HG02870 (cell line): ENCODE data around the gene SORCS3.
A peak's percentile ranks its signal among the peaks of the same experiment; 100 is the strongest.

ENCODE experiments used
- ATAC-seq: cut with Tn5 transposase; IDR thresholded peaks from one replicate; pipeline ENCODE4 v1.9.1; 2021; ENCODE audit warnings: mild to moderate bottlenecking, moderate library complexity; ENCODE audit not compliant: unreplicated experiment

Gene SORCS3

DNA sequence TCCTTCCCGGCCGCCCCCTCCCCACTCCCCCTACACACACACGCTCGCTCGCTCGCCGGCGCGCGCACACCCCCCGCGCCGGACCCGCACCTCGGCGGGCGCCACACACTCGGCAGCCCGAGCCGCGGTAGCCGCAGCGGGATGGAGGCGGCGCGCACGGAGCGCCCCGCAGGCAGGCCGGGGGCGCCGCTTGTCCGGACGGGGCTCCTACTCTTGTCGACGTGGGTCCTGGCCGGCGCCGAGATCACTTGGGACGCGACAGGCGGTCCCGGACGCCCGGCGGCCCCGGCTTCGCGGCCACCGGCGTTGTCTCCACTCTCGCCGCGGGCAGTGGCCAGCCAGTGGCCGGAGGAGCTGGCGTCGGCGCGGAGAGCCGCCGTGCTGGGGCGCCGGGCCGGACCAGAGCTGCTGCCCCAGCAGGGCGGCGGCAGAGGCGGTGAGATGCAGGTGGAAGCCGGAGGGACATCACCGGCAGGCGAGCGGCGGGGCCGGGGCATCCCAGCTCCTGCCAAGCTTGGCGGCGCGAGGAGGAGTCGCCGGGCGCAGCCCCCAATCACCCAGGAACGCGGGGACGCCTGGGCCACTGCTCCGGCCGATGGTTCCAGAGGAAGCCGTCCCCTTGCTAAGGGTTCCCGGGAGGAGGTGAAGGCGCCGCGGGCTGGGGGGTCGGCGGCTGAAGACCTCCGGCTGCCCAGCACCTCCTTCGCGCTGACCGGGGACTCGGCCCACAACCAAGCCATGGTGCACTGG, at the start of gene SORCS3:
TSS of gene SORCS3 (plus strand) at position 104 of the 750 bp plus-strand sequence.
- ATAC-seq = no peak

DNA sequence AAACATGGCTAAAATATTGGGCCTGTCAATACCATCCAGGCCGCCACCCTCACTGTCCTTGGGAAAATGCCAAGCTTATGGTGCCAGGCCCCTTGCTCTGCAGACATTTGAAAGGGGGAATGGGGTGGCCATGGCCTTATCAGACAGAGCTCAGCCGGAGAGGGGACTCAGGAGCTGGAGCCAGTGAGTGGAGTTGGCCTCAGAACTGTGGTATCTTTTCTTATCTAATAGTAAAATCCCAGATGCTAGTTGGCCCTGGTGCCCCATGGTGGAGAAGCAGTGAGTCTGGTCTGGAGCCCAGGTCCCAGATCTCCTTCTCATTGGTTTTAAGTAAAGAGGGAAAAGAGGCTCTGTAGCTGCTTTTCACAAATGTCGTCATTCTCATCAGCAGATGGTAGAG, 49.6 kb upstream of the SORCS3 start:
- ATAC-seq = no peak

DNA sequence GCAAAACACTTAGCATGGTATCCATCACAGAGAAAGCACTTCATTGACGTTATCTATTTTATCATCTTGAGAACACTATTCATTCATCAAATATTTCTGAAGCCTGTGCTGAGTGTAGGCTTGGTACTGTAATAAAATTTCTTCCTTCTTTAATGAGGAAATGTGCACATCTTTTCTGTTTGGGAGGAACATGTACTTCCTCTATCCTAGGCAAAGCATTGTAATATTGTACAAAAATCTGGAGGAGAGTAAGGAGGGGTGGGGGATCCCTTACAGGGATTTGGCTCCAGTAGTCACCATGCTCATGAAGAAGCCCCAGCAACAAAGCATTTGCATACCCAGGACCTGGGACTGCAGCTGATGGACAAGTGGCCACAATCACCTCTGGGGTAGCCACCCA, 39.9 kb upstream of the SORCS3 start:
- no peak for ATAC-seq

DNA sequence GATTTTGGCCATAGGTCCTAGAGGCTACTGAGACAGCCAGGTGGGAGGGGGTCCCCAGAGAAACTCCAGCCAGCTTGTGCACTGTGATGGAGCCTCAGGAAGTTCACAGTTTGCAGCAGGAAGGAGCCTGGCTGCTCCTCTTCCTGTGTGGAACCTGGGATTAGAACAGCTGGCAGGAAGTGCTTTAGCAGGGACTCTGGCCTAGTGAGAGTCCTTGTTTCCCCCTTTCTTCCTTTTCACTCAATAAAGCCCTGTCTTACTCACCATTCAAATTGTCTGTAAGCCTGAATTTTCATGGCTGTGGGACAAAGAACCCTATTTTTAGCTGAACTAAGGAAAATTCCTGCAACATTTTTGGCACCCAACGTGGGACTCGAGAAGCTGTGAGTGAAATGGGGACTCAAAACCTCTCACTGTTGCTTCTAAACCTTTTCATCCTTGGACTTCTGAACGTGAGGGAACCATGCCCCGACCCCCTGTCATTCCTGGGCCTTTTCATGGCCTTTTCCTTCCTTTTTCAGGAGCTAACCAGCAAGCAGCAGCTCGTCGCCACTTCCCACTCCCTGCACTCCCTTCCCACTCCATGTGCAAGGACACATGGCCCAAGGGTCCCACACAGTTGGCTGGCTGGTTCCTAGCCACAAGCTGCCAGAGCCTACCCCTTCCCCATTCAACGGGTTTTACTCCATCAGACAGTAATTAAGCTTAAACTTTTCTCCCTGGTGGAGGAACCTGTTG, 32.8 kb upstream of the SORCS3 start:
- ATAC-seq = no peak

DNA sequence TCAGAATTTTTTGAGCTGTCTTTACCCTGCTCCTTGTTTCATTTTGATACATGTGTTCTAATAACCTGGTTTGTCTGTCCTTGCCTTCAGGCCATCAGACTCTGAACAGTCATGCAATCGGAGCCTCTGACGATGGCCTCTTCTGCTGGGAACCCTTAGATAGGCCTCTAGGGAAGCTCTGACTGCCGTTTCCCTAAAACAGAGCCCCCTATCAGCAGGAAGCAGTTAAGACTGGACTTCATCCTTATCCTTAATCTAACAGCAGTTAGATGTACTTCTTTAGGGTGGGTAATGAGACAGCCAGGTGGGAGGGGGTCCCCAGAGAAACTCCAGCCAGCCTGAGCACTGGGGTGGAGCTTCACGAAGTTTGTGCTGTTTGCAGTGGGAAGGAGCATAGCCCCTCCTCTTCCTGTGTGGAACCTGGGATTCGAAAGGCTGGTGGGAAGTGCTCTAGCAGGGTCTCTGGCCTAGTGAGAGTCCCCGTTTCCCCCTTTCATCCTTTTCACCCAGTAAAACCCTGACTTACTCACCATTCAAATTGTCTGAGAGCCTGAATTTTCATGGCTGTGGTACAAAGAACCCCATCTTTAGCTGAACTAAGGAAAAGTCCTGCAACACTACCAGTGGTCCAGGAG, 28.4 kb upstream of the SORCS3 start:
- ATAC-seq = no peak

DNA sequence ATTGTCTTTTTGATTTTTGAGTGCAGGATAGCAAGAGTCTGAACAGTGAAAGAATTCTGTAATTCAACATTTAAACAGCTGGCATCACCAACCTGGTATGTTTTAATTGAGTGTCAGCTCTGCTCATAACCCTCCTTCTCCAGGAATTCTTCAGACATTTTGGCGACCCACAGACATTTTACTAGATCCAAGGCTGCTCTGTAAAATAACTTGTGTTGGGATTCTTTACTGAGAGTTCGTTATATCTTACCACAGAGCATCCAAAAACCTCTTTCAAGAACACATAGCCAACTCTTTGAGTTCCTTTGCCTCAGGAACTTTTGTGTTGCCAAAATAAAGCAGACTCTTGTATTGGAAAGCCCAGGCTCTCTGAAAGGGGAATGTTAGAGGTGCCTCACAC, 27.7 kb upstream of the SORCS3 start:
- no peak for ATAC-seq

DNA sequence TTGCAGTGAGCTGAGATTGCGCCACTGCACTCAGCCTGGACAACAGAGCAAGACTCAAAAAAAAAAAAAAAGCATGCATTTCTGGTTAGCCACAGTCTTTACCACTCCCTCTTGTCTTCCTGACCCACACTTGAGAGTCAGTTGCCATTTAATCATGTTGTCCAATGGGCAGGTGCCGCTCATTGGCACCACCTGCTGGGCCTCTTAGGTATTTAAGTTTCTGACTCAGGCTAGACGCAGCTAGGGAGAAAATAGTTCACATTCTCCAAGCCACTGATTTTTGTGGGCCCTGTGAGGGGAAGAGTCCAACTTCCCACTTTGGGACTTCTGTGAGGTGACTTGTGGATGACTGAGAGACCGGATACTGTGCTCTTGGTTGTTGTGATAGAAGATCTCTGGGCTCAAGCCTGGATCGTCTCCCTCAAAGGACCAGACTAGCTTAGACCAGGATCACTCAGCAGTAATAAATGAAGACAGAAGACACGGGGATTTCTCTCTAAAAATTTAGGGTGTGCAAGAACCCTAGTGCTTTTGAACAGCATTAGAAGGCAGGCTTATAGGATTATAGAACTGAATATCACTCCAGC, 26.8 kb upstream of the SORCS3 start:
- ATAC-seq = peak; percentile 62

DNA sequence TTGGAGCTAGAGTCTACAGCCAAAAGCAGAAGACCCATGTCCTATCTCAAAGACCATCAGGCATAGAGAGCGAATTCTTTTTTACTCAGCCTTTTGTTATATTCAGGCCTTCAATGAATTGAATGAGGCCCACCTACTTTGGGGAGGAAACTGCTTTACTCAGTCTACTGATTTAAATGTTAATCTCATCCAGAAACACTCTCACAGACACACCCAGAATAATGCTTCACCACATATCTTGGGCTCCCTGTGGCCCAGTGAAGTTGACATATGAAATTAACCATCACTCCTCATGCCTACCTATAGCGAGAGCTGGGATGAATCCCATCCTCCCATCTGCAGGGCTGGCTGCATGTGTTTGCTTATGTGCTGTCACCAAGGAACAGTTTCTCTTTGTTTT, 26.0 kb upstream of the SORCS3 start:
- ATAC-seq = no peak

DNA sequence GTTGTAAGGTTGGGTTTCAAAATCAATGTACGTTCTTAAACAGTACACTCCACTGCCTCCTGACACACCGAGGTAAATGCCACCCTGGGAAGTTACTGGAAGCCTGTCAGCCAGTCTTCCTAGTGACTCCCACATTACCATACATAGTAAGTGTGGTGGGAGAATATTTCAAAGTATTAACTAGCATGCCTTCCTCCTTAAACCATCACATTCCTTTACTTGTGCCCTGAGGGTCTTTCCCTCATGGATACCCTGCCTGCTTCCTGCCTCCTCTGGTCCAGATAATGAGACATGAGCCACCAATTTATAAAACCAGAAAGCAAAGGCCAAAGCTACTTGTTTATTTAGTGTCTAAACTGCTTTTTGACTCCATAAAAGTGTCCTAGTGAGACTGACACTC, 23.3 kb upstream of the SORCS3 start:
- no peak for ATAC-seq

DNA sequence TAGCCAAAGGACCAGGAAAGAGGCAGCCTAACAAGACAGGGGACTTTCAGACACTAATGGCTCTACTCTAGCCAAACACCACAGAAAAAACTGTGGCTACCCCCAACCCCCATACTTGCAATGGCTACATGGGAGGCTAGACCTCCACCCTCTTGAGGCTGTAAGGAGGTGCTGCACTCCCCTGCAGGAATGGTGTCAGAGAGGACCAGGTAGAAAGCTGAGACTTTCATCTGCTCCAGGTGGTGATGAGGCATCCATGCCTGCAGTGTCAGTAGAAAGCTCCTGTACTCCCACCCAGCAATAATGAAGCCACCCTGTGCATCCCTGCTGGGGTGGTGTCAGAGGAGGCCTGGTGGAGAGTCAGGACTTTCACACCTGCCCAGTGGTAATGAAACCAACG, 18.9 kb upstream of the SORCS3 start:
- ATAC-seq = no peak

DNA sequence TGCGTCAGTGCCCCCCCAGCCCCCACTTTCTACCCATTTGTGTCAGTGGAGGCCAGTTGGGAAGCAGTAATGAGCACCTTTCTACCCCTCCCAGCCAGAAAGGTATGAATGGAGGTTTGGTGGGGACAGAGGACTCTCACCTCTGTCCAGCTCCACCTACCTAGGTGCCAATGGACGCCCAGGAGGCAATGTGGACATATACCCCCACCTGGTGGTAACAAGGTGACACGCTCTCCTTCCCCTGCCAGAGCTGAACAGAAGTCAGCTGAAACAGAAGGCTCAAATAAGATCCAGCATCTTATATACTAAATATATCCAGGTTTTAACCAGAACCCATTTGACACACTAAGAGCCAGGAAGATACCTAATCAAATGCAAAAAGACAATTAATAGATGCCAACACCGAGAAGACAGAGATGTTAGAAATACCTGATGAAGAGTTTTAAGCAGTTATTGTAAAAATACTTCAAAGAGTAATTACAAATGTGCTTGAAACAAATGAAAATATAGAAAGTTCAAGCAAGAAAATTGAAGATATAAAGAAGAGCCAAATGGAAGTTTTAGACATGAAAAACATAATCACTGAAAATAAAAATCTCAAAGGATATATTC, 18.4 kb upstream of the SORCS3 start:
- ATAC-seq = no peak

DNA sequence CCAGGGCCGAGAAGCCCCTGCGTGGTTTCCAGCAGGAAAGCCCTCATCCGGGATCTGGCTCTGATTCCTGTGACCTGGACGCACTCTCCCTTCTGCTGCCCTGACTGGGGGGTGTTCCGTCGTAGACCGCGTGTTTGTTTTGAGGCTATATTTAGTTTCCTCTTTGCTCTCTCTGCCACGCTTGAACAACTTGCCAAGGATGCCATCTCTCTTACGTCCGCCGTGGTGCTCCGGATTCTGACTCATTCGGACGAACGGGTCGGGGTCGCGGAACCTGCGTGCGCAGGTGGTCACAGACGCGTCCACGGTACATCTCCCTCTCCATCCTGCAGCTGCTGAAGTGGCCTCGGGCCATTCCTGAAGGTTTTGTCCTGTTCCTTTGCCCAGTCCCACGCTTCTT, 10.4 kb upstream of the SORCS3 start:
- no peak for ATAC-seq

DNA sequence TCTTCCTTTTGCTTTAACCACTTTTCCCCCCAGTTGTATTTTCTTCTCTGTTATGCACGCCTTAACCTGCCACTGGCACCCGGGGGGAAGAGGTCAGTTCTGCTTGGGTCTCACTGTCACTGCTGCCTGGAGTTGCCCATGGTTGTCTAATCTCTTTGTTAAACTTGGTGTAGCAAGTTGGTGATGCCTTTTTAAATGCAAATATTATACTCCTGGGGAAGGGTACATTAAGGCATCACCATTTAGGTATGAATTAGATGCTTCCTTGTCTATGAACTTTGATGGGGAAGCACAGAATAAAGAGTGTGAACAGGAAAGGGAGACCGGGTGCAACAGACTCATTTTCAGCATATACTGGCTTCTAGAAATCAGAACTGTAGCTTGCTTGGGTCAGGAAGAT, 9.1 kb upstream of the SORCS3 start:
- no peak for ATAC-seq

DNA sequence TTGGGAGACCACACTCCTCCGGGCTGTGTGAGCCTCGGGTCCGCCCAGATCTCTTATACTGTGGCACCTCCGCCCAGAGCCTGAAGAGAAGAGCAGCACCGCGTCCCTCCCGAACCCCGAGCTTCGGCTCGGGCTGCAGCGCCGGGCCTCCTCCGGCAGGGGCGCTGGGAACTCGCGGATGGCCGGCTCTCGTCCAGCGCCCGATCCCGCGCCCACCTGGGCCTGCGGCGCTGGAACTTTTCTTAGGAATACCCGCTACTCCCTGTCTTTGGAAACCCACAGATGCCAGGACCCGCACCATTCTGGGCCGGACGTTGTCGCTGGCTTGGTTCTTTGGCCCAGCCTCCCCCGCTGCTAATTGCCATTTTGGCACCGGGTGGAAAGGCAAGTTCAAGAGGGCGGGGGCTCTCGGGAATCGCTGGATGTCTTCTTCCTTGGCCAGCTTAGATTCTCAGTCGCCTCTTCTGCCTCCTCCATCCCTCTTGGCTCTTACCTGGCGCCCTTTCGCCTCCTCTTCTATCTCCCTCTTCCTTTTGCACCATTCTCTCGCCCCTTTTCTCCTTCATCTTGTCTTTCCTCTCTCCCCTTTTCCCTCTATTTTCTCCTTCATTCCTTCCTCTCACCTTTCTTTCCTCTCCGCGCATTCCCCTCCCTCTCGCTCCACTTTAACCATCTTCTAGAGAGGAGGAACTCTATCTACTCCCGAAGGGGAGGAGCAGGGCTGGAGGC, 2.1 kb upstream of the SORCS3 start:
- ATAC-seq = no peak

DNA sequence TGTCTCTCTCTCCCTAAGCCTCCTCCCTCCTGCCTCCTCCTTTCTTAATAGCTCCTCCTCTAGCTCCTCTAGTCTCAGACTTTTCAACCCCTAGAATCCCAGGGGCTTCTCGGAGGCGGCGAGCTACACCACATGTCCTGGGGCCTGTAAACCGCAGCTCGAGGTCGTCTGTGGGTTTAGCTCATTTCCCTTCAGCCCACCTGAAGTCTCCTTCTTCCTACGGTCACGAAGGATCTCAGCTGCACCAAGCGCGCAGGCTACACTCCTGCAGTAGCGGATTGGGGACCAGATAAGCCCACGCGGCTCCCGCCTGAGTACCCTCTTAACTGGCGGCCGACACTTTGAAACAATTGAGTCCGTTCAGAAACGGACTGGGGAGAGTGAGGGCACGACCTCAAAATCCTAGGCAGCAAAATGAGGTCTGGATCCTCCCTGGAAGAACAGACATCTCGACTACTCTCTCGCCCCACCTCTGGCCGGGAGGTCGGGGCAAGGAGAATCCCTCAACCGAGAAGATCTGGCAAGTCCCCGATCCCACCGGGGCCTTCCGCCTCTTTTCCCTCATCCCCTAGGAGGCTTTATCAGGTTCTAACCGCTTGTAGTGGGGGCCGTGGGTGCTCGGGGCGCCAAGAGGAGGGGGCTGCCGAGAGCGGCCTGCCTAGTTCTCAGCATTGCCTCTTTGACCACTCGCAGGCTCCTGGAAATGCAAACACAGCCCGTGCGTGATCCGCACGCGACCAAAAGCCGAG, 1.3 kb upstream of the SORCS3 start:
- no peak for ATAC-seq

DNA sequence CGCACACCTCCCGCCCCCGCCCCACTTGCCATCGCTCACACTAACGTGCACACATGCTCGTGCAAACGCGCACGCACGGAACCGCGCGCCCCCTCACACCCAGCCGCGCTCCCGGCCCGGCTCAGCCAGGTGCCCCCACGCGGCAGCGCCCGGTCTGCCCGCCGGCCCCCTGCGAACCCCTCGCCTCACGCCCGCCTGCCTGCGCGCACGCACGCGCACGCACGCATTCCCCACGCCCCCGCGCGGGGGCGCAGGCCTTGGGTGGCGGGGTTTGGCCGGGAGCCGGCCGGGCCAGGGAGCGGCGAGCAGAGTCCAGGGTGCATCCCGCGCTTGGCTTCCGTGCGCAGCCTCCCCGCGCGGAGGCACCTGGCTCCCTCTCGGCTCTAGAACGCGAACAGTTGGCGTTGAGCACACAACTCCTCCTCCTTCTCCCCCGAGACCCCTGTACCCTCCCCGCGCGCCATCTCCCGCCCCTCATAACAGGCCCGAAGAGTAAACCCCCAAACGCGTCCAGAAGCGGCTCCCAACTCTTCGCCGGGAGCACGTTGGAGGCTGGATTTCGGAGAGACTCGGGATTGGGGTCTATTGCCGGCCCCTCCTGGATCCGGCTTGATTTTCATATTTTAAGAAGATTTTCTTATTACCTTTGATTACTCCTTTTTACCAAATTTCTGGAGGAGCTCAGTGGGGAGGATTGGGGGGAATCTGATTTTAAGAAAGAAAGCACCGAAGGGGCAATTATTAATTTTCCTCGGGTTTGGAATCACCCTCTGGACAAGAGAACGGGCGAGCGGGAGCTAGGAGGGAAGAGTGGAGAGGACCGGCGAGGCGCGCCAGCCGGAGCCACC, 527 bp upstream of the SORCS3 start:
- ATAC-seq = no peak

DNA sequence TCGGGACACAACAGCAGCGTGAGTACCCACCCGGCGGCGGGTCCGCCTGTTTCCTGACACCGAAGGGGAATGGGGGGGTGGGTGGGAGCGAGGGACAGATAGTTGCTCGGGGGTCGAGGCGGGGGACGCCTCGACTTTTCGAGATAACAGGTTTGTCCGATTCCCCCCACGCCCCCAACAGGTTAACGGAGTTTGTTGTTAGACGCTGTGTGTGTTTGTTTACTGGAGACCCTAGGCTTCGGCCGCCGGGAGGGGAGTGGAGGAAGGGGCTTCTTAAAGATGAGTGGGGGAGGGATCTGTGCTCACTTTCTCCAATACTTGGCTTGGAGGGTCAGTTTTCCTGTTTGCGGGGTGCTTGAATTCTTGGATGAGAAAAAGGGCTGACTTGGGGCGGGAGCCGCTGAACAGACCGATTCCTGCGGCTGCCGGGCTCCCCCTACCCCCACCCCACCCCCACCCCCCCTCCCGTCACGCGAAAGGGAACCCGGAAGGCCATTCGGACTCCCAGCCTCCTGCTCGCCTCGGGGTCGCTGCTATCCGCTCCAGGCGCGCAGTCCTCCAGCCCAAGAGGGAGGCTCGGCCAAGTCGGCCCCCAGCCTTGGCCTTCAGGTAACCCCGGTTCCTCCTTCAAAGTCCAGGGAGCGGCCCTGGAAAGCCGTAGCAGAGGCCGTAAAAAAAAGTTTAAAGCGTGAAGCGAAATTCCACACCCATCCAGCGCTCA, 1.0 kb downstream of the SORCS3 start:
- no peak for ATAC-seq

DNA sequence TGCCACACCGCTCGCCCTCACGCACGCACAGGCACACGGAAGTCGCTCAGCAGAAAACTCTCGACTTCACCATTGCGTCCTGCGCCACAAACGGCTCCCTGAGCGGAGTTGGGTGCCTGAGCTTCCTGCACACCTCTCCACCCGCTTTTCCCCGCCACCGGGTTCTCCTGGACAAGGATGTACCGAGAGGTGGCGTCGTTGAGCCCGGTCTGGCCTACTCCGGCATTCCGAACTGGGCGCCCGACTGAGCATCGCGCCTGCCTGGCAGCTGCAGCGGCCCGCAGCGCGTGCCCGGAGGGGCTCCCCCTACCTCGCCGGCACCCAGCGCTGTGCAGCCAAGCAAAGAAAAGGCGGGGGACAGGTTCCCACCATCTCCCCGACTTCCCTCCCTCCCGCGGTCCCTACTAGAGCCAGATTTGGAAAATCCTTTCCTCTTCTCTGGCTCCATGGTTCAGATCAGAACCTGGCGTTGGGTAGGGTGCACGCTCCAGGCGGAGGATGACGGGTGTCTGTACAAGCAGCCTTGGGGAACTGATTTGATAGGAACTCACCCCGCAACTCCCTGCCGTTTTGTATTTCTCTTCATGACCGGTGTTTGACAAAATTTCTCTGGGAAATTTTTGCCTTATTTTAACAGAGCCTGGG, 1.7 kb downstream of the SORCS3 start:
- no peak for ATAC-seq
